ENCODE measurements around the gene RCC1.
A peak's percentile ranks its signal among the peaks of the same experiment; 100 is the strongest.
"Not testable (repeated sequence)": the region's sequence is repeated elsewhere in the genome, so short reads cannot be mapped to it uniquely, and the experiment has no call there.

Gene RCC1, protein sequence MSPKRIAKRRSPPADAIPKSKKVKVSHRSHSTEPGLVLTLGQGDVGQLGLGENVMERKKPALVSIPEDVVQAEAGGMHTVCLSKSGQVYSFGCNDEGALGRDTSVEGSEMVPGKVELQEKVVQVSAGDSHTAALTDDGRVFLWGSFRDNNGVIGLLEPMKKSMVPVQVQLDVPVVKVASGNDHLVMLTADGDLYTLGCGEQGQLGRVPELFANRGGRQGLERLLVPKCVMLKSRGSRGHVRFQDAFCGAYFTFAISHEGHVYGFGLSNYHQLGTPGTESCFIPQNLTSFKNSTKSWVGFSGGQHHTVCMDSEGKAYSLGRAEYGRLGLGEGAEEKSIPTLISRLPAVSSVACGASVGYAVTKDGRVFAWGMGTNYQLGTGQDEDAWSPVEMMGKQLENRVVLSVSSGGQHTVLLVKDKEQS

GRCh38 chr1:28505406-28506187 lies at the start of gene RCC1:
Gene RCC1 (plus strand): TSS chr1:28506043. CDS start chr1:28529867, 23,824 bp downstream.
- DNase-seq (ENCODE audit: low spot score), result peak; percentile 96

GRCh38 chr1:28456078-28456477 lies 49.8 kb upstream of the RCC1 start:
- no peak for DNase-seq (ENCODE audit: low spot score)

DNA sequence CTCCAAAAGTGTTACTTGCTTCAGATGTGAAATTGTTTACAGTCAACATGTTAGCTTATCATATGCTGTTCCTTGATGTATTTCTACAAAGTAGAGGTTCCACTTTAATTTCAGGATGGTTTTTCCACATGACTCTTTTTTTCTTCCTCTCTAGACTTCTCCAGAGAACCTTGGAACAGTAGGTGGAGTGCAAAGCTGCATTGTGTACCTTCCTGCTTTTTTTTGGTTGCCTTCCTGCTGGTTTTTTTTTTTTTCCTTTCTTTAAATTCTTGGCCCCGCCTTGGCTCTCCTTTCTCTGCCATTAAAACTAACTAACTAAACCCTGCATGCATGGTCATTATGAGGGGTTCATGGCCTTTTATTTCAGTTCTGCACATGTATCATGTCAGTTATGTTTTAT lies 48.2 kb upstream of the RCC1 start:
- no peak for DNase-seq (ENCODE audit: low spot score)

GRCh38 chr1:28458237-28459228 lies 47.3 kb upstream of the RCC1 start:
- no peak for DNase-seq (ENCODE audit: low spot score)

DNA sequence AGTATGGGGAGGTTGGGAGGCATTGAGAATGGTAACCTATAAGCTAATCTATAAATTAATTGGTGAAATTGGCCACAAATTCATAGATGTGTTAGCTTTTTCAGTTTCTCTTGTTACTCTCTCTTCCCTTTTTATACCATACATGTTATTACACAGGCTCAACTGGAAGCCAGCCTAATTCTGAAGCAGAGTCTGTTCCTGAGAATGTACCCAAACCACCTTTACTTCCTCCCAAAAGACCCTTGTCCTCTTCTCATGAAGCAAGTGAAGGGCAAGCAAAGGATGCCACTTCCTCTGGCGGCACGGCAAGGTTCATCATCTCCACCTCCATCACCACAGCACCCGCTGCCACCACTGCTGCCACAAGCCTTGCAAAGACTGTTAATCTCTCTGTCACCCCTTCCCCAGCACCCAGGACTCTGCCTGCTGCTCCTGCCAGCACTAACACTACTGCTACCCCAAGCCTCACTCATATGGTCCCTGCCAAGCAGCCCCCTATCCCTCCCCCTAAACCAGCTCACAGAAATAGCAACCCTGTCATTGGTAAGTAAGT lies 39.5 kb upstream of the RCC1 start:
- no peak for DNase-seq (ENCODE audit: low spot score)

- DNase-seq (ENCODE audit: low spot score), result no peak
Observed at GRCh38 chr1:28470146-28470545, 35.7 kb upstream of the RCC1 start.

DNA sequence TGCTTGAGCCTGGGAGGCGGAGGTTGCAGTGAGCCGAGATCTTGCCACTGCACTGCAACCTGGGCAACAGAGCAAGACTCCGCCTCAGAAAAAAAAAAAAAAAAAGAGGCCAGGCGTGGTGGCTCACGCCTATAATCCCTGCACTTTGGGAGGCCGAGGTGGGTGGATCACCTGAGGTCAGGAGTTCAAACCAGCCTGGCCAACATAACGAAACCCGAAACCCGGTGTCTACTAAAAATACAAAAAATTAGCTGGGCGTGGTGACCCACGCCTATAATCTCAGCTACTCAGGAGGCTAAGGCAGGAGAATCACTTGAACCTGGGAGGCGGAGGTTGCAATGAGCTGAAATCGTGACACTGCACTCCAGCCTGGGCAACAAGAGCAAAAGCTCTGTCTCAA lies 26.3 kb upstream of the RCC1 start:
- not testable (repeated sequence) for DNase-seq (ENCODE audit: low spot score)

DNA sequence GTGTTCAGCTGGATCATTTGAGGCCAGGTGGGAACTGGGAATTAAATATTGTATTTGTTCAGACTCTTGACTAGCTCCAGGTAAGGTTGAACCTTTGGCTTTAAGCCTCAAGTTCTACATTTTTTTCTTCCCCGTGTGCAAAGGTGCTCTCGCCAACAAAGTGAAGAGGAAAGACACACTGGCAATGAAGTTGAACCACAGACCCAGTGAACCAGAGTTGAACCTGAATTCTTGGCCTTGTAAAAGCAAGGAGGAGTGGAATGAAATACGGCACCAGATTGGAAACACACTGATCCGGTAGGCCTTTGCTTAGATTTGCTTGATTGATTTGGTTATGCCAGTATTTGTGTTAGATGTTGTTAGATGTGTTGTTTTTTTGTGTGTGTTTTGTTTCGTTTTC lies 25.5 kb upstream of the RCC1 start:
- DNase-seq (ENCODE audit: low spot score), result no peak

DNA sequence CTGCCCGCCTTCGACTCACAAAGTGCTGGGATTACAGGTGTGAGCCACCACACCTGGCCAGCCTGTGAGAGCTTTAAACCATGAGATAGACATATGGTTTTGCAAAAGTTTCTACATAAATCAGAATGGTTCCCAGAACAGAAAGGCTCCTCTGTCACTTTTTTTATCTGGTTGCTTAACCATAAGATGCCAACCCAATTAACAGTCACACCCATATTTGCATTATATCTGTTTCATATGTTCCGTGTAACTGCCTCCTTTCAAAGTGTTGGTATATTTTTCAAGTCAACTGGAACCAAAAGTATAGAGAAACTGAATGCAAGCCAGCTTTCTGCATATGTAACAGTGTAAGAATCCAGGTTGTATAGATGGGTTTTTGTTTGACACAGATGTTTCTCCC lies 23.7 kb upstream of the RCC1 start:
- DNase-seq (ENCODE audit: low spot score), result no peak

- DNase-seq (ENCODE audit: low spot score), result no peak
Observed at GRCh38 chr1:28482702-28483101, 23.1 kb upstream of the RCC1 start.

GRCh38 chr1:28494737-28495136 lies 11.1 kb upstream of the RCC1 start:
- DNase-seq (ENCODE audit: low spot score), result no peak

DNA sequence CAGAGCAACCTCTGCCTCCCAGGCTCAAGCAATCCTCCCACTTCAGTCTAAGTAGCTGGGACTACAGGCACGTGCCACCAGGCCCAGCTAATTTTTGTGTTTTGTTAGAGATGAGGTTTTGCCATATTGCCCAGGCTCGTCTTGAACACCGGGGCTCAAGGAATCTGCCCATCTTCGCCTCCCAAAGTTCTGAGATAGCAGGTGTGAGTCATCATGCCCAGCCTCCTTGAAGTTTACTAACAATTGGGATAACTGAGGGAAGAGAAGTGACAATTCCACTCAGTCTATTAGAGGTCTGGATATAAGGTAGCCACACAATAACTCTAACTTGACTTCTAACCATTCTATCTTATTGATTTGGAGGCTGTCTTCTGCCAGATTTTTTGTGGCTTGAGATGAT lies 6.3 kb upstream of the RCC1 start:
- no peak for DNase-seq (ENCODE audit: low spot score)

DNA sequence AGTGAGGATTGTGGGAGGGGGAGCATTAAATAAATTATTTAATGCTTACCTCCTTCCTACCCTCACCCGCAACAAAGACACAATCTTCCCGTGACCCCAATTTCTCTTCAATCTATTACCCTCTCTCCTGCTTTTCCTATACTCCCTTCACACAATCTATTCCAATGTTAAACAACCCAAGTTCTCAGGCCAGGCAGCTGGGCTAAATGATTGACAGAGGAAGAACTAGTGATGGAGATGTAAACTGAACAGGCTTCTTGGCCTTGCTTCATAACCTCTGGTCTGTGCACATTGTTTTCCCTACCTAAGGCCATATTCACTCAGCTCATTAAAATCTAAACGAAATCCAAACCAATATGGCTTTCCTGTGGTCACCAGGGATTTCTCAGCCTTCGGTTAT lies 3.9 kb upstream of the RCC1 start:
- DNase-seq (ENCODE audit: low spot score), result no peak

GRCh38 chr1:28503117-28503516 lies 2.7 kb upstream of the RCC1 start:
- no peak for DNase-seq (ENCODE audit: low spot score)

- DNase-seq (ENCODE audit: low spot score), result no peak
Observed at GRCh38 chr1:28506907-28507246, 1.0 kb downstream of the RCC1 start.

DNA sequence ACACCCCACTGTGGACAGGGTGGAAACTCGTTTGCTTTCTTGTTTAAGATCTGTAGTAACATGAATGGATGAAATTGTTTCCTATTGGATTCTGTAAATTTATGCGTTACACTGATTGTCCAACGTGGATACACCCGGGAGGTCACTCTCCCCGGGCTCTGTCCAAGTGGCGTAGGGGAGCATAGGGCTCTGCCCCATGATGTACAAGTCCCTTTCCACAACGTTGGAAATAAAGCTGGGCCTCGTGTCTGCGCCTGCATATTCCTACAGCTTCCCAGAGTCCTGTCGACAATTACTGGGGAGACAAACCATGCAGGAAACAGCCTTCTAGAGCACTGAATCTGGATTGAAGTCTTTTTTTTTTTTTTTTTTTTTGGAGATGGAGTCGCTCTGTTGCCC lies 1.4 kb downstream of the RCC1 start:
- no peak for DNase-seq (ENCODE audit: low spot score)

- no peak for DNase-seq (ENCODE audit: low spot score)
Observed at GRCh38 chr1:28507646-28508434, 2.0 kb downstream of the RCC1 start.

DNA sequence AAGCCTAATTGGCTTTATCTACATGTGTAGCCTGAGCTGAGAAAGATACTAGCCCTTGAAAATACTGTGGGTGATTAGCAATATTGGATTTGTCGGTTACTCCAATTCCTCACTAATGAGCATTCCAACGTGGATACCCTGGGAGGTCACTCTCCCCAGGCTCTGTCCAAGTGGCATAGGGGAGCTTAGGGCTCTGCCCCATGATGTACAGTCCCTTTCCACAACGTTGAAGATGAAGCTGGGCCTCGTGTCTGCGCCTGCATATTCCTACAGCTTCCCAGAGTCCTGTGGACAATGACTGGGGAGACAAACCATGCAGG lies 2.6 kb downstream of the RCC1 start:
- DNase-seq (ENCODE audit: low spot score), result no peak

GRCh38 chr1:28509705-28510272 lies 3.9 kb downstream of the RCC1 start:
- no peak for DNase-seq (ENCODE audit: low spot score)

- no peak for DNase-seq (ENCODE audit: low spot score)
Observed at GRCh38 chr1:28510273-28510969, 4.6 kb downstream of the RCC1 start.
